HepG2 (cell line): ENCODE measurements around the gene TUBA4B. TPM values are rescaled to one million over a fixed set of nuclear protein-coding genes. Genes with fewer than 3 reads are reported as not detected.

Source experiments
- DNMT3B ChIP-seq: conservative IDR thresholded peaks from 2 replicates; pipeline ENCODE4 v1.6.1; 2016; ENCODE audit warnings: missing biosample characterization, control low read depth
- DR1 ChIP-seq: sonication (generic); formaldehyde crosslinking; IDR thresholded peaks from 2 replicates; pipeline ENCODE4 v1.8.0; 2021; ENCODE audit warnings: mild to moderate bottlenecking, missing genetic modification reagents, inconsistent platforms
- DRAP1 ChIP-seq: IDR thresholded peaks from 2 replicates; pipeline ENCODE4 v1.6.1; 2016; ENCODE audit warnings: missing genetic modification reagents, missing compliant biosample characterization
- GPN1 ChIP-seq: sonication (generic); formaldehyde crosslinking; IDR thresholded peaks from 2 replicates; pipeline ENCODE4 v1.5.1; 2020; ENCODE audit warnings: missing genetic modification reagents, borderline replicate concordance
- GTF3A ChIP-seq: sonication (generic); formaldehyde crosslinking; conservative IDR thresholded peaks from 2 replicates; pipeline ENCODE4 v1.4.0; 2020; ENCODE audit warnings: mild to moderate bottlenecking, missing genetic modification reagents
- HBP1 ChIP-seq: IDR thresholded peaks from 2 replicates; pipeline ENCODE4 v1.6.1; 2016; ENCODE audit warnings: low read depth, control low read depth
- KDM6A ChIP-seq: IDR thresholded peaks from 2 replicates; pipeline ENCODE4 v1.6.1; 2016; ENCODE audit warnings: low read depth
- MIXL1 ChIP-seq: IDR thresholded peaks from 2 replicates; pipeline ENCODE4 v1.6.1; 2016
- MXD4 ChIP-seq: IDR thresholded peaks from 2 replicates; pipeline ENCODE4 v1.6.1; 2016; ENCODE audit warnings: mild to moderate bottlenecking, missing biosample characterization, missing genetic modification reagents
- NR0B2 ChIP-seq: sonication (generic); formaldehyde crosslinking; IDR thresholded peaks from 2 replicates; pipeline ENCODE4 v1.4.0; 2020; ENCODE audit warnings: mild to moderate bottlenecking, missing genetic modification reagents
- NR2F1 ChIP-seq, 2 experiments: fragments of 450-650 bp in 1 of 2; formaldehyde crosslinking in 1 of 2; IDR thresholded peaks; 2 replicates each; pipeline versions ENCODE4 v1.5.0 to v1.6.1; 2016 to 2020; ENCODE audit warnings: mild to moderate bottlenecking in 1 of 2, missing compliant biosample characterization in 1 of 2, missing genetic modification reagents in 1 of 2, moderate library complexity in 1 of 2
- POLR2G ChIP-seq: fragments of 200-400 bp; formaldehyde crosslinking; IDR thresholded peaks from 2 replicates; pipeline ENCODE4 v1.6.1; 2018; ENCODE audit warnings: mild to moderate bottlenecking, low read depth, low read length, moderate library complexity
- ZBTB1 ChIP-seq: sonication (generic); formaldehyde crosslinking; IDR thresholded peaks from 2 replicates; pipeline ENCODE4 v1.4.0; 2020; ENCODE audit warnings: missing genetic modification reagents, borderline replicate concordance
- ZBTB3 ChIP-seq: sonication (generic); formaldehyde crosslinking; IDR thresholded peaks from 2 replicates; pipeline ENCODE4 v1.4.0; 2020; ENCODE audit warnings: low read depth, mild to moderate bottlenecking, moderate library complexity, missing genetic modification reagents, borderline replicate concordance
- ZBTB33 ChIP-seq: sonication (generic); formaldehyde crosslinking; IDR thresholded peaks from 2 replicates; pipeline ENCODE4 v1.4.0; 2020; ENCODE audit warnings: missing genetic modification reagents
- ZFP36 ChIP-seq: fragments of 150-350 bp; IDR thresholded peaks from 2 replicates; pipeline ENCODE4 v1.6.1; 2018; ENCODE audit warnings: borderline replicate concordance, low read length, low read depth; ENCODE audit not compliant: partially characterized antibody
- ZNF136 ChIP-seq: sonication (generic); formaldehyde crosslinking; IDR thresholded peaks from 2 replicates; pipeline ENCODE4 v1.8.1; 2022; ENCODE audit warnings: low read depth, mild to moderate bottlenecking, moderate library complexity, missing genetic modification reagents
- ZNF503 ChIP-seq: sonication (generic); formaldehyde crosslinking; IDR thresholded peaks from 2 replicates; pipeline ENCODE4 v1.4.0; 2020; ENCODE audit warnings: missing genetic modification reagents
- ZNF558 ChIP-seq: sonication (generic); formaldehyde crosslinking; IDR thresholded peaks from 2 replicates; pipeline ENCODE4 v1.9.0; 2022; ENCODE audit warnings: mild to moderate bottlenecking, missing genetic modification reagents, borderline replicate concordance
- ZNF580 ChIP-seq: IDR thresholded peaks from 2 replicates; pipeline ENCODE4 v1.6.1; 2016; ENCODE audit warnings: low read depth, borderline replicate concordance
- ZNF619 ChIP-seq: sonication (generic); formaldehyde crosslinking; IDR thresholded peaks from 2 replicates; pipeline ENCODE4 v1.4.0; 2020; ENCODE audit warnings: mild to moderate bottlenecking, missing genetic modification reagents
- ZNF672 ChIP-seq: sonication (generic); formaldehyde crosslinking; IDR thresholded peaks from 2 replicates; pipeline ENCODE4 v1.8.1; 2022; ENCODE audit warnings: missing genetic modification reagents
- ZNF678 ChIP-seq: sonication (generic); formaldehyde crosslinking; IDR thresholded peaks from 2 replicates; pipeline ENCODE4 v1.4.0; 2020; ENCODE audit warnings: mild to moderate bottlenecking, missing genetic modification reagents
- ZNF713 ChIP-seq: sonication (generic); formaldehyde crosslinking; IDR thresholded peaks from 2 replicates; pipeline ENCODE4 v1.4.0; 2020; ENCODE audit warnings: mild to moderate bottlenecking, missing genetic modification reagents
- ZNF775 ChIP-seq: sonication (generic); formaldehyde crosslinking; IDR thresholded peaks from 2 replicates; pipeline ENCODE4 v1.4.0; 2020; ENCODE audit warnings: missing genetic modification reagents, mild to moderate bottlenecking, moderate library complexity, borderline replicate concordance
- ZNF782 ChIP-seq: sonication (generic); formaldehyde crosslinking; IDR thresholded peaks from 2 replicates; pipeline ENCODE4 v1.4.0; 2020; ENCODE audit warnings: missing genetic modification reagents, mild to moderate bottlenecking, borderline replicate concordance
- polyA plus RNA-seq, 8 experiments: library from polyadenylated mRNA; depleted of rRNA in 3 of 8; stranded (reverse) in 7 of 8; unstranded in 1 of 8; fragments of >200 nt; fragmentation: Illumina TruSeq in 4 of 8; extraction: Trizol in 4 of 8; gene quantifications; 2 replicates each; pipeline versions ENCODE4 v1.2.1 to v1.2.3, GENCODE V29; 2011 to 2016; ENCODE audit warnings: low read depth in 4 of 8, missing spikeins in 1 of 8, mixed read lengths in 1 of 8; ENCODE audit not compliant: insufficient read depth in 1 of 8
- total RNA-seq, 5 experiments: library from RNA; depleted of rRNA; stranded (reverse); fragments of >200 nt; fragmentation: Illumina TruSeq; extraction: Trizol; gene quantifications; 2 replicates each; pipeline ENCODE4 v1.2.3, GENCODE V29; 2016; ENCODE audit warnings: low read depth in 1 of 5

TUBA4B gene
- total and polyA plus RNA-seq, 2 of the 13 experiments (the other 11 are each of a cell fraction or from before 2014, with no cell fraction given) = 0.18 to 0.22 TPM

- TF ChIP-seq ZNF503 (CRISPR knock-in tag) (no peak), ZNF713 (CRISPR knock-in tag) (no peak), NR0B2 (CRISPR knock-in tag) (no peak), ZBTB3 (CRISPR knock-in tag) (no peak), DR1 (no peak), MIXL1 (CRISPR knock-in tag) (no peak), ZNF678 (CRISPR knock-in tag) (no peak), ZNF672 (no peak), ZNF558 (CRISPR knock-in tag) (no peak), GTF3A (CRISPR knock-in tag) (no peak), ZNF580 (CRISPR knock-in tag) (no peak), NR2F1 (CRISPR knock-in tag; IDR thresholded peaks at IDR 0.05) (no peak), DNMT3B (CRISPR knock-in tag) (no peak), ZNF136 (0 out of 2 replicates have a peak, but pooled peaks have one; percentile 3), DRAP1 (CRISPR knock-in tag) (no peak), ZFP36 (no peak), ZBTB33 (CRISPR knock-in tag) (no peak), GPN1 (CRISPR knock-in tag) (no peak), KDM6A (no peak), ZNF782 (CRISPR knock-in tag) (peak; percentile 89; the same call in 1 of the 2 replicates), HBP1 (no peak), POLR2G (no peak), ZNF619 (no peak), ZNF775 (CRISPR knock-in tag) (0 out of 2 replicates have a peak, but pooled peaks have one; percentile 70), ZBTB1 (no peak; the same call in 1 of the 2 replicates), MXD4 (no peak)
Measured at GRCh38 chr2:219205981-219206327, 47.1 kb upstream of the TUBA4B start (continued).
